Measurements from ENCODE around the gene CRYAA. TPM values are rescaled to one million over a fixed set of nuclear protein-coding genes. Genes with fewer than 3 reads are reported as not detected.
"Not testable (repeated sequence)": the region's sequence is repeated elsewhere in the genome, so short reads cannot be mapped to it uniquely, and the experiment has no call there.

CRYAA gene
- total RNA-seq, 1 experiment from 2014 or later: not detected

- H3K36me3 Mint-ChIP-seq (ENCODE audit: insufficient read depth, unreplicated experiment); intact Hi-C loops (cut with micrococcal nuclease); CTCF ChIA-PET; H3K9me3 Mint-ChIP-seq (ENCODE audit: unreplicated experiment); H3K27ac Mint-ChIP-seq (ENCODE audit: low read depth, unreplicated experiment); DNase-seq (ENCODE audit: unreplicated experiment); H3K27me3 Mint-ChIP-seq (ENCODE audit: insufficient read depth, unreplicated experiment); H3K4me3 Mint-ChIP-seq (ENCODE audit: unreplicated experiment); BruUV-seq (replicated peaks); H3K4me1 Mint-ChIP-seq (ENCODE audit: insufficient read depth, unreplicated experiment); POLR2A ChIA-PET: not testable (repeated sequence)
Measured at GRCh38 chr21:43159279-43160175, 9.3 kb upstream of the CRYAA start.

GRCh38 chr21:43161826-43162707, 6.7 kb upstream of the CRYAA start:
- BruUV-seq (replicated peaks); CTCF ChIA-PET; H3K9me3 Mint-ChIP-seq (ENCODE audit: unreplicated experiment); DNase-seq (ENCODE audit: unreplicated experiment); H3K27me3 Mint-ChIP-seq (ENCODE audit: insufficient read depth, unreplicated experiment); H3K27ac Mint-ChIP-seq (ENCODE audit: low read depth, unreplicated experiment); H3K4me1 Mint-ChIP-seq (ENCODE audit: insufficient read depth, unreplicated experiment); POLR2A ChIA-PET; intact Hi-C loops (cut with micrococcal nuclease); H3K4me3 Mint-ChIP-seq (ENCODE audit: unreplicated experiment); H3K36me3 Mint-ChIP-seq (ENCODE audit: insufficient read depth, unreplicated experiment): not testable (repeated sequence)

- not testable (repeated sequence) for BruUV-seq (replicated peaks)
Measured at GRCh38 chr21:43162708-43163205, 6.1 kb upstream of the CRYAA start.

GRCh38 chr21:43164823-43165222, 4.0 kb upstream of the CRYAA start:
- CTCF ChIA-PET; DNase-seq (ENCODE audit: unreplicated experiment); H3K36me3 Mint-ChIP-seq (ENCODE audit: insufficient read depth, unreplicated experiment): not testable (repeated sequence)

More at GRCh38 chr21:43162708-43163205, 6.1 kb upstream of the CRYAA start:
- H3K9me3 Mint-ChIP-seq (ENCODE audit: unreplicated experiment); POLR2A ChIA-PET; H3K4me3 Mint-ChIP-seq (ENCODE audit: unreplicated experiment); intact Hi-C loops (cut with micrococcal nuclease); CTCF ChIA-PET; DNase-seq (ENCODE audit: unreplicated experiment); H3K27me3 Mint-ChIP-seq (ENCODE audit: insufficient read depth, unreplicated experiment); H3K36me3 Mint-ChIP-seq (ENCODE audit: insufficient read depth, unreplicated experiment); H3K4me1 Mint-ChIP-seq (ENCODE audit: insufficient read depth, unreplicated experiment); H3K27ac Mint-ChIP-seq (ENCODE audit: low read depth, unreplicated experiment): not testable (repeated sequence)

GRCh38 chr21:43165734-43166133, 3.1 kb upstream of the CRYAA start:
- H3K27me3 Mint-ChIP-seq (ENCODE audit: insufficient read depth, unreplicated experiment); H3K36me3 Mint-ChIP-seq (ENCODE audit: insufficient read depth, unreplicated experiment); H3K4me3 Mint-ChIP-seq (ENCODE audit: unreplicated experiment); intact Hi-C loops (cut with micrococcal nuclease); H3K27ac Mint-ChIP-seq (ENCODE audit: low read depth, unreplicated experiment); CTCF ChIA-PET; POLR2A ChIA-PET; DNase-seq (ENCODE audit: unreplicated experiment); BruUV-seq (replicated peaks); H3K9me3 Mint-ChIP-seq (ENCODE audit: unreplicated experiment); H3K4me1 Mint-ChIP-seq (ENCODE audit: insufficient read depth, unreplicated experiment): not testable (repeated sequence)

More at GRCh38 chr21:43164823-43165222, 4.0 kb upstream of the CRYAA start:
- BruUV-seq (replicated peaks); H3K27ac Mint-ChIP-seq (ENCODE audit: low read depth, unreplicated experiment); H3K27me3 Mint-ChIP-seq (ENCODE audit: insufficient read depth, unreplicated experiment); POLR2A ChIA-PET; H3K4me3 Mint-ChIP-seq (ENCODE audit: unreplicated experiment); intact Hi-C loops (cut with micrococcal nuclease); H3K9me3 Mint-ChIP-seq (ENCODE audit: unreplicated experiment); H3K4me1 Mint-ChIP-seq (ENCODE audit: insufficient read depth, unreplicated experiment): not testable (repeated sequence)

- H3K27me3 Mint-ChIP-seq (ENCODE audit: insufficient read depth, unreplicated experiment); BruUV-seq (replicated peaks); H3K4me3 Mint-ChIP-seq (ENCODE audit: unreplicated experiment); H3K4me1 Mint-ChIP-seq (ENCODE audit: insufficient read depth, unreplicated experiment); POLR2A ChIA-PET; H3K36me3 Mint-ChIP-seq (ENCODE audit: insufficient read depth, unreplicated experiment); H3K9me3 Mint-ChIP-seq (ENCODE audit: unreplicated experiment); CTCF ChIA-PET; H3K27ac Mint-ChIP-seq (ENCODE audit: low read depth, unreplicated experiment); intact Hi-C loops (cut with micrococcal nuclease); DNase-seq (ENCODE audit: unreplicated experiment): not testable (repeated sequence)
Measured at GRCh38 chr21:43169230-43169886, 550 bp downstream of the CRYAA start.

GRCh38 chr21:43169891-43170290, 1.1 kb downstream of the CRYAA start:
- H3K27me3 Mint-ChIP-seq (ENCODE audit: insufficient read depth, unreplicated experiment); H3K36me3 Mint-ChIP-seq (ENCODE audit: insufficient read depth, unreplicated experiment); intact Hi-C loops (cut with micrococcal nuclease); POLR2A ChIA-PET; CTCF ChIA-PET; DNase-seq (ENCODE audit: unreplicated experiment); H3K27ac Mint-ChIP-seq (ENCODE audit: low read depth, unreplicated experiment); H3K4me3 Mint-ChIP-seq (ENCODE audit: unreplicated experiment); H3K9me3 Mint-ChIP-seq (ENCODE audit: unreplicated experiment); H3K4me1 Mint-ChIP-seq (ENCODE audit: insufficient read depth, unreplicated experiment); BruUV-seq (replicated peaks): not testable (repeated sequence)

GRCh38 chr21:43172812-43173211, 4.0 kb downstream of the CRYAA start:
- H3K4me1 Mint-ChIP-seq (ENCODE audit: insufficient read depth, unreplicated experiment); POLR2A ChIA-PET; intact Hi-C loops (cut with micrococcal nuclease); H3K27me3 Mint-ChIP-seq (ENCODE audit: insufficient read depth, unreplicated experiment); DNase-seq (ENCODE audit: unreplicated experiment); H3K4me3 Mint-ChIP-seq (ENCODE audit: unreplicated experiment); H3K27ac Mint-ChIP-seq (ENCODE audit: low read depth, unreplicated experiment); H3K36me3 Mint-ChIP-seq (ENCODE audit: insufficient read depth, unreplicated experiment); CTCF ChIA-PET; BruUV-seq (replicated peaks); H3K9me3 Mint-ChIP-seq (ENCODE audit: unreplicated experiment): not testable (repeated sequence)

GRCh38 chr21:43173438-43173837, 4.6 kb downstream of the CRYAA start:
- DNase-seq (ENCODE audit: unreplicated experiment); H3K36me3 Mint-ChIP-seq (ENCODE audit: insufficient read depth, unreplicated experiment); H3K4me1 Mint-ChIP-seq (ENCODE audit: insufficient read depth, unreplicated experiment); H3K27ac Mint-ChIP-seq (ENCODE audit: low read depth, unreplicated experiment); H3K4me3 Mint-ChIP-seq (ENCODE audit: unreplicated experiment); H3K27me3 Mint-ChIP-seq (ENCODE audit: insufficient read depth, unreplicated experiment); BruUV-seq (replicated peaks); H3K9me3 Mint-ChIP-seq (ENCODE audit: unreplicated experiment); intact Hi-C loops (cut with micrococcal nuclease); CTCF ChIA-PET; POLR2A ChIA-PET: not testable (repeated sequence)

Data from MCF 10A (cell line).